ENCODE results near the gene FBXL13. TPM values are rescaled to one million over a fixed set of nuclear protein-coding genes. Genes with fewer than 3 reads are reported as not detected.
"Not testable (repeated sequence)": the region's sequence is repeated elsewhere in the genome, so short reads cannot be mapped to it uniquely, and the experiment has no call there.

FBXL13 gene
- polyA plus RNA-seq, 1 experiment, result 0.20 TPM

DNA sequence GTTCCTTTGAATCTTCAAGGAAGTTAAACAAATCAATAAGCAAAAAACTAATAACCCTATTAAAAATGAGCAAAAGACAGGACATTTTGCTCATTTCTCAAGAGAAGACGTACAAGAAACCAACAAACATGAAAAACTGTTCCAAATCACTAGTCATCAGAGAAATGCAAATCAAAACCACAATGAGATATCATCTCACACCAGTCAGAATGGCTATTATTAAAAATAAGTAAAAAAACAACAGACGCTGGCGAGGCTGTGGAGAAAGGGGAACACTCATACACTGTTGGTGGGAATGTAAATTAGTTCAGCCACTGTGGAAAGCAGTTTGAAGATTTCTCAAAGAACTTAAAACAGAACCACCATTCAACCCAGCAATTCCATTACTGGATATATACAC, 304.1 kb downstream of the FBXL13 start:
- DNase-seq (ENCODE audit: low read depth); H3K4me3 ChIP-seq (ENCODE audit: low read depth, low read length); H3K36me3 ChIP-seq (ENCODE audit: control insufficient read depth, insufficient read depth, low read length); CTCF ChIA-PET; H3K27me3 ChIP-seq (ENCODE audit: control insufficient read depth, insufficient read depth, low read length); POLR2A ChIA-PET: not testable (repeated sequence)

DNA sequence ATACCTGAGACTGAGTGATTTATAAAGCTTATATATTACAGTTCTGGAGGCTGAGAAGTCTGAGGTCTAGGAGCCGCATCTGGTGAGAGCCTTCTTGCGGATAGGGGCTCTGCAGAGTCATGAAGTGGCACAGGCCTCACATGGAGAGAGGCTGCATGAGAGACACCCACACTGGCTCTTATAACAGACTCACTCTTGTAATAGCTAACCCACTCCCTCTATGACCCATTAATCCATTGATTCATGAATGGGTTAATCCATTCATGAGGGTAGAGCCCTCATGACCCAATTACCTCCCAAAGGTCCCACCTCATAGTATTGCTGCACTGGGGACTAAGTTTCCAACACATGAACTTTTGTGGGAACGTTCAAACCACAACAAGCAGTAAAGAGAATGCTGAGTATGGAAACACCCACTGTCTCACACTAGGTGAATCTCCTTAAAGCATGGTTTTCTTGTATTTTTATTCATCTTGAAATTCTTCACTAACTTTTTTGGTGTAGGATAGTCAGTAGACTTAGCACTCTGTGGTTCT, 304.9 kb downstream of the FBXL13 start:
- H3K27me3 ChIP-seq (ENCODE audit: control insufficient read depth, insufficient read depth, low read length); H3K36me3 ChIP-seq (ENCODE audit: control insufficient read depth, insufficient read depth, low read length); POLR2A ChIA-PET; DNase-seq (ENCODE audit: low read depth); H3K4me3 ChIP-seq (ENCODE audit: low read depth, low read length); CTCF ChIA-PET: not testable (repeated sequence)

DNA sequence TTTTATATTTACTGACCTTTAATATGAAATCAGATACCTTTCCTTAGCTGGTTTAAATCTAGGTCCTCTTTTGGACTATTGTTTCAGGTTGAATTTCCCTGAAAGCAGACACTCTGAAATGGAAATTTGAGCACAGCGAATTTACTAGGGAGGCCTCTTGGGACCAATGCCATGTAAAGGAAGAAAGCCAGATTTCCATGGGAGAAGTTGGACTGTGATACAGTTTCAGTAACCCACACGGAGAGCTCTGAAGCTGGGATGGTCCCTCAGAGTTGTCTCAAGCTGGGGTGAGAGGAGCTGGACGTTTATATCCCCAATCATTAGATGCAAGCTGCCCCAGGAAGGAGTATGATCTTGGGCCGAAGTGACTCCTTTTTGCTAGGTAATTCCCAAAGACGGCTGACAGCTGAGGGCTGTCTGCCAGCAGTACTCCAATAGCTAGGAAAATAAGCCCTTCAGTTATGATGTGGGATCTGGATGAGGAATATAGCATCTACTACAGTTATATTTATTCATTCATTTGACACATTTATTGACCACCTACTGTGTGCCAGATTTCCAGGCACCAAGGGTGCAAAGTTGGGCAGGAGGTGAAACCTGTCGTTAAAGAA, 311.2 kb downstream of the FBXL13 start:
- H3K4me3 ChIP-seq (ENCODE audit: low read depth, low read length); POLR2A ChIA-PET; H3K36me3 ChIP-seq (ENCODE audit: control insufficient read depth, insufficient read depth, low read length); DNase-seq (ENCODE audit: low read depth); CTCF ChIA-PET; H3K27me3 ChIP-seq (ENCODE audit: control insufficient read depth, insufficient read depth, low read length): not testable (repeated sequence)

Small RNA genes lying within 50 kb of the gene (small RNA-seq; reads per million reads assigned to genes)
- gene RNU6-1136P (ENCODE audit: insufficient read length, low read depth, low replicate concordance), result not detected

Other genes with a start within 250 kb of the FBXL13 start
- gene LRRC17, start 161.8 kb downstream of the FBXL13 start, polyA plus RNA-seq (2011; rRNA removed), result 2.4 and 3.4 TPM in 2 replicates
- gene ARMC10, start 344 bp upstream of the FBXL13 start, polyA plus RNA-seq (2011; rRNA removed), result 13.2 and 29.7 TPM in 2 replicates
- 2.9 and 4.9 TPM in 2 replicates for gene NAPEPLD, start 74.3 kb upstream of the FBXL13 start, polyA plus RNA-seq (2011; rRNA removed)
- gene PMPCB, start 222.6 kb upstream of the FBXL13 start, polyA plus RNA-seq (2011; rRNA removed), result 44.3 and 56.7 TPM in 2 replicates